ENCODE measurements around the gene KIRREL3.

The KIRREL3 gene

DNA sequence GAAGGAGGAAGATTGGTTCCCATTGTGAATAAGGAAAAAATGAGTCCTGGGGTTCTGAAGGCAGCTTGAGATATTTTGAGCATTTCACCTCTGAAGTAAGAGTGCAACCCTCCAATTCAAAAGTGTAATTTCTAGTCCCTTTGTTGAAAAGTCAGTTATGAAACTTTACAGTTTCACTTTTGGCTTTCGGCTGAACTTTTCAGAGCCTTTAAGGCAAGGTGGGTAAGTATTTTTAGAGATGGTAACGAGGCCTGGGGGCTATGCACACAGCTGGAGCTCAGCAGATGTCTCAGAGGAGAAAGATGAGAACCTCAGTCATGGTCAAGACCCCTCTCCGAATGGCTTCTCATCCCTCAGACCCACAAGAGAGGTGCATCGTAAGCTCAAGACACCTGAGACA, 267.6 kb downstream of the KIRREL3 start:
- no peak for DNase-seq

DNA sequence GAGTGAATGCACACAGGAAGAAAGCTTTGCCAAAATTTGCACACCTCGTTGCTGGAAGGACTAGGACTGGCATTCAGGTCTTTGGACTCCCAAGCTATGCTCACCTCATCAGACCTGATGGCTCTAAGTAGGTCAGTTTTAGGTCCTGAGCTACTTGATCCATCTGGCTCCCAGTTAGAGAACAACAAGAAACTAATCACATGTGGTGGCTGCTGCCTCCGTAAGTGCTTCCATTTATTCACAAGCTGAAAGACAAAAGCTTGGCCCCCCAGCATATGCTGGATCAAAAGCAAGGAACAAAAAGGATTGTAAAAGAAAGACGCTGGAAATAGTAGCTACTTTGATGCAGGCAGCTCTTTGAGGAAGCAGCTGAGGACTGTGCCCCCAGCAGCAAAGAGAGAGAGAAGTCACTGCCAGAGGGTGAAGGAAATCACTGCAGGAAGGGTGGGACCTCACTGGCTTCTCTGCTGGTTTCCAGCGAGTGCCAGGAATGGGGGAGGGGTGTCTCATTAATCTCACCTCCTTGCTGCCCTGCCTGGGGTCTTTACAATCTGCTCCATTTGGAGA, 268.9 kb downstream of the KIRREL3 start:
- no peak for DNase-seq

- no peak for DNase-seq
Observed at GRCh38 chr11:126727381-126727780, 273.2 kb downstream of the KIRREL3 start.

- DNase-seq, result no peak
Observed at GRCh38 chr11:126725521-126725920, 275.0 kb downstream of the KIRREL3 start.

GRCh38 chr11:126725043-126725442, 275.5 kb downstream of the KIRREL3 start:
- no peak for DNase-seq

DNA sequence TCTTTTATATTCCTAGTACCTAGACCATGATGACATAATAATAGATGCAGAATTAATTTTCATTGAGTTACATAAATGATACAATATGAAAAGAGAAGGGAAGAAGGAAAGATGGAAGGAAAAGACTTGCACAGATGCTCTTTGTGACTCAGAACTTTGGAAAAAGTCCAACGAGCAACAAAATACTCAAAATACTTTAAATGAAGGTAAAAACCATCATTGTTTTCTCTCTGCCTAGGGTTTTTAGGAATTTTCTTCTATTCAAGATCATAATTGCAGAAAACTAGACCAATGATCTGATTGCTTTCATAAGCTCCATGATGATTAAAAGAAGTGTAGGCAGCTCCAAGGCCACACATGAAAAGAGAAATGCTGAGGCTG, 276.9 kb downstream of the KIRREL3 start:
- no peak for DNase-seq

DNA sequence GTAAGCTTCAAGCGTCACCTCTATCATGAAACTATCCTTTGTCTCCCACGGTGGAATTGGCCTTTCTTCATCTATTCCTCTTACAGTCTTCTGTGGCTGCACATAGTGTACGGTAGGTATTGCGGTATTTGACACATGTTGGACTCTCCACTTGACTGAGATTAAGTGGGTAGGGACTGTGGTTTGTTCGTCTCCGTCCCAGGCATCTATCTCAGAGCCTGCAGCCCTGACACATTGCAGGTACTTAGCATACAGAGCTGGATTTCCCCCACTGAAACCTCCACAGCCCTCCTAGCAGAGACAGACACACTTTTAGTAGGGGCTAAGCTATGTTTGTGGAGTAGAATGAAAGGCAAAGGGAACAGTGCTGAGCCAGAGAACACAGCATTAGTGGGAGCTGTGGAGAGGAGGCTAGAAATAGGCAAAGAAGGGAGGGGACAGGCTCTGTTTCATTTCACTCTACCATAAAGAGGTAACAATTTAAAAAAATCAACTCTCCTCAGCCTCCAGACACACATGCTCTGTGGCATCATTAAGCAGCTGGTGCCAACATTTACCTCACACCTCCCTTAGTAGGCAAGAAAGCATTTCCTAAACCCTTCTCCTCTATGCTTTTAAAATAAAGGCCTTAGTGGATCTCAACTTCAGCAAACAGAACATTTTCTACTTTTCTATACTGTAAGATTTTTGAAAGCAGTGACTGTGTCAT, 277.5 kb downstream of the KIRREL3 start:
- no peak for DNase-seq

DNA sequence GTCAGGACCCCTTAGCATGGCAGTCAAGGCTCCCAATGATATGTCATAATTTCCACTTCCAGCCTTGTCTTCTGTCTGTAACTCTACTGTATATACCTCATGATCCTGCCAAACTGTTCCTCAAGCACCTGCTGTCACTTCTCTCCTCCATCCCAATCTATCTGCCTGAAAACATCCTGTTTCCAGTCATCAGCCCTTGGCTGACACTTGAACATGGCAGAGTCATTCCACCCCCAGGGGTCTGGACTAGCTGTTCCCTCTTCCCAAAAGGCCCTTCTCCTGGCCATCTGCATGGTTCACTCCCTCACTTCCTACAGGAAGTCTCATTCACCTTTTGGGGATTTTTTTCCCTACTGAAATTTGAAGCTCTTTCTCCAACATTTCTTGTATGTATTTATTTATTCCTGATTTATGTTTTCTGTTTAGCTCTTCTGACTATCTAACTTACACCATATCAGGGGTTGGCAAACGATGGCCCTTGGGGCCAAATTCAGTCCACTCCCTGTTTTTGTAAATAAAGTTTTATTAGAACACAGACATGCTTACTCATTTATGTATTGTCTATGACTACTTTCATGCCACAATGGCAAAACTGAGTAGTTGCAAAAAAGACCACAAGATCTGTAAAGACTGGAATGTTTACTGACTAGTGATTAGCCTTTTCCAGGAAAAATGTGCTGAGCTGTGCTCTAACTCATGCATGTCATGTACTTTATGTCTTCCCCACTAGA, 278.4 kb downstream of the KIRREL3 start:
- DNase-seq, result no peak

DNA sequence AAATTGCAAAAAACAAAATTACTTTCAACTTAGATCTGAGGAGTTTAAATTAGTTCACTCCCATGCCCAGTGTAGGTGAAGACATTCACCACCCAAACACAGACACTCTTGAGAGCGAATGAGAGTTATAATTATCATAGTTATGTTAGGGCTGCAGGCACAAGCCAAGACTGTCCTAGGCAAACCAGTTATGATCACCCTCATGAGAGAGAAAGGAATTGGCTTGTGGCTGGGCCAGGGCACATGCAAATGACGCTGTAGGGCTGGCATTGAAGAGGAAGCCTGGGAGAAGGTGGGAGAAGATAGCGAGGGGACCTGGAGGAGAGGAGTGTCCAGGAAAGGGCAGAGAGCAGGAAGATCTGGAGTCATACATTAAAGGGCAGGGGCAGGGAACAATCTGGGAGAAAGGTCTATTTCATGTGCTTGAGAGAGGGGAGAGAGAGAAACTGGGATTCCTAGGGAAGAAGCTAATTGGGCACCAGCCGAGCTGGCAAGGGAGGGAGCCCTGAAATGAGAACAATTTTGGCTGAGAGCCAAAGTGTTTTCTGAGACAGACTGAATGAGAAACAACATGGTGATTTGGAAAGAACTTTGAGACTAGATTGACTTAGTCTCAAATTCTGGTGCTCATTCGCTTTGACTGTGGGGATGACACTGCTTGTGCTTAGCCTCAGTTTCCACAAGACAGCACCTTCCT, 279.9 kb downstream of the KIRREL3 start:
- no peak for DNase-seq

GRCh38 chr11:126719740-126720139, 280.8 kb downstream of the KIRREL3 start:
- DNase-seq, result no peak

GRCh38 chr11:126718276-126718675, 282.3 kb downstream of the KIRREL3 start:
- no peak for DNase-seq

GRCh38 chr11:126716456-126717083, 284.0 kb downstream of the KIRREL3 start:
- peak; percentile 67 for DNase-seq

GRCh38 chr11:126713806-126714205, 286.8 kb downstream of the KIRREL3 start:
- DNase-seq, result no peak

DNA sequence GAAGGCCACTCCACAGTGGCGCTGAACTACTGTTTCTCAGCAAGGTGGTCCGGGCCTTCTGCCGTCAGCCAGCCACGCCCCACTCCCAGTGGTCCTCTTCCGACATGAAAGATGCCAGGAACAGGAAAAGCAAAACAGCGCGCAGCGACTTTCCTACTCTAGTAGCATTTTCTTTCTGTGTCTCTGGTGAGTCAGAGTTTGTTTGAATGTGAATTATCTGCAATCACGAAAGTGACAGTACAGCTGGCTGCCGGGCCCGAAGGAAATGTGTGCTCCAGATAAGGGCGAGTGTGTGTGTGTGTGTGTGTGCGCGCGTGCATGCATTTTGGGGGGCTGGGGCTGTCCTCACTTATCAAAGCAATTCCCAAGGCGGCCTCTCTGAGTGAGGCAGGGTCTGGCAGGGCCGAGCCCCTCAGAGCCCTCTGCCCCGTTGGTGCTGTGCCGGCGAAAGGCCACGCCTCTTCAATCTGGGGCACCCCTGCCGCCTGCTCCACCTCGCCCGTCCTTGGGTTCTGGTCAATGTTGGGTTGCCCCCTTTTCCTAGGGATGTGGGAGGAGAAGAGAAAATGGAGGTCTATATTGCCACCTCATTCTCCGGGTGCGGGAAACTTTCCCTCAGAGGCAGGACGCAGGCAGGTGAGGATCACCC, 288.5 kb downstream of the KIRREL3 start:
- no peak for DNase-seq

GRCh38 chr11:126710804-126711399, 289.7 kb downstream of the KIRREL3 start:
- DNase-seq, result no peak

GRCh38 chr11:126707498-126707897, 293.1 kb downstream of the KIRREL3 start:
- DNase-seq, result no peak

DNA sequence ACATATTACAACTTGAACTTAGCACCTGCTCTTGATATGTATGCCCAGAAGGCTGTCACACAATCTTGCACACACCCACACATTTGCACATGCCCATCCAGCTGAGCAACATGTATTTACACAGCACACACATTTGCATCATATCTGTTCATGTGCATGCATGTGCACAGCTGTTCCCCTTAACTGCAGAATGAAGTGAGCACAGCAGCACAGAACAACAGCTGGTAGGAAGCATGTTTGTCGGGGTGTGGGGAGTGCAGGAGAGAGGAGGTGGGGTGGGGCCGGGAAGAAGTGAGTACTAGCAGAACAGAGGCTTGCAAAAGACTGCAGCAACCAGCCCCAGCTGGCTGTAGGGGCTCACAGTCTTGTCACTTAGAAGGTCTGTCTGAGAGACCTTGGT, 296.5 kb downstream of the KIRREL3 start:
- DNase-seq, result no peak

GRCh38 chr11:126703662-126704061, 296.9 kb downstream of the KIRREL3 start:
- no peak for DNase-seq

GRCh38 chr11:126702987-126703386, 297.6 kb downstream of the KIRREL3 start:
- DNase-seq, result no peak

GRCh38 chr11:126702165-126702720, 298.3 kb downstream of the KIRREL3 start:
- no peak for DNase-seq

DNA sequence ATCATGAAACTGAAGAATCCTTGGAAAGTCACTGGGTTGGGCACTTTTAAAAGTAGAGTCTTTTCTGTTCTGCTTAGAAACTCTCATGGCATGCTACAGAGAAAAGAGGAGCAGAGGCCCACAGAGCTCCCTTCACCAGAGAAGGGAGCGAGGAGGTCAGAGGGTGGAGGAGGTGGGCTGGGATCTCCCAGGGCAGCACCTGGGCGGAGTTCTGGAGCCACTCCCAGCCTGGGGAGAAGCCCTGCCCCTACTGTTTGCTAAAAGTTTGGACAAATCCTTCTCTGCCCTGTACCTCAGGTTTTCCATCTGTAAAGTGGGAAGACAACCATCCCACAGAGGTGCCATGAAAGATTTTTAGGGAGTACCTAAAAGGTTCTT, 299.1 kb downstream of the KIRREL3 start:
- DNase-seq, result no peak
